Vagina (tissue), 2 donors: ENCODE data around the gene SETD1B. TPM values are rescaled to one million over a fixed set of nuclear protein-coding genes. Genes with fewer than 3 reads are reported as not detected.

ENCODE experiments used
- DNase-seq, 2 donors: peaks; one replicate each; pipeline ENCODE4 v3.0.0-alpha.2; 2017; ENCODE audit errors: extremely low spot score in 2 of 2
- H3K27ac ChIP-seq: fragments of 200-600 bp; sonication (generic); one replicate; pipeline ENCODE4 v1.5.1; 2019
- H3K27me3 ChIP-seq: fragments of 200-600 bp; sonication (generic); one replicate; pipeline ENCODE4 v1.5.1; 2019
- H3K36me3 ChIP-seq, 2 donors: fragments of 200-600 bp; sonication (generic); one replicate each; pipeline ENCODE4 v1.5.1; 2017 to 2019
- H3K4me1 ChIP-seq: fragments of 200-600 bp; sonication (generic); one replicate; pipeline ENCODE4 v1.5.1; 2019
- H3K4me3 ChIP-seq, 2 donors: fragments of 200-600 bp; sonication (generic); 1 replicate in 1 of 2; 2 replicates in 1 of 2; pipeline ENCODE4 v1.5.1; 2016 to 2019
- H3K9me3 ChIP-seq: fragments of 200-600 bp; sonication (generic); one replicate; pipeline ENCODE4 v1.5.1; 2019
- POLR2A ChIP-seq, 2 donors: fragments of 450-650 bp; IDR thresholded peaks; one replicate each; pipeline ENCODE4 v1.6.1; 2017; ENCODE audit warnings: antibody characterized with exemption in 2 of 2, mild to moderate bottlenecking in 2 of 2, moderate library complexity in 2 of 2
- POLR2AphosphoS5 ChIP-seq, 2 donors: sonication (generic); formaldehyde crosslinking; IDR thresholded peaks; one replicate each; pipeline ENCODE4 v1.9.0; 2017; ENCODE audit warnings: antibody characterized with exemption in 2 of 2, mild to moderate bottlenecking in 2 of 2, low read depth in 1 of 2; ENCODE audit not compliant: insufficient read depth in 1 of 2
- intact Hi-C: fragments of 100-400 bp; cut with DNase I; formaldehyde crosslinking; loops from one replicate; pipeline ENCODE4 v1.15.1; 2023
- total RNA-seq: library from RNA; depleted of rRNA; stranded (reverse); fragments of >200 nt; gene quantifications from one replicate; pipeline ENCODE4 v1.2.3, GENCODE V29; 2016
- TF ChIP-seq, protein P1 (sequence below), 3 experiments: fragments of 450-650 bp in 2 of 3; fragments of 200-600 bp in 1 of 3; sonication (generic) in 1 of 3; IDR thresholded peaks; one replicate each; pipeline ENCODE4 v1.5.1; 2017 to 2019; ENCODE audit warnings: antibody characterized with exemption in 3 of 3, mild to moderate bottlenecking in 2 of 3, moderate library complexity in 2 of 3

Gene SETD1B
- total RNA-seq, 1 donor from 2014 or later = 10.6 TPM

DNA sequence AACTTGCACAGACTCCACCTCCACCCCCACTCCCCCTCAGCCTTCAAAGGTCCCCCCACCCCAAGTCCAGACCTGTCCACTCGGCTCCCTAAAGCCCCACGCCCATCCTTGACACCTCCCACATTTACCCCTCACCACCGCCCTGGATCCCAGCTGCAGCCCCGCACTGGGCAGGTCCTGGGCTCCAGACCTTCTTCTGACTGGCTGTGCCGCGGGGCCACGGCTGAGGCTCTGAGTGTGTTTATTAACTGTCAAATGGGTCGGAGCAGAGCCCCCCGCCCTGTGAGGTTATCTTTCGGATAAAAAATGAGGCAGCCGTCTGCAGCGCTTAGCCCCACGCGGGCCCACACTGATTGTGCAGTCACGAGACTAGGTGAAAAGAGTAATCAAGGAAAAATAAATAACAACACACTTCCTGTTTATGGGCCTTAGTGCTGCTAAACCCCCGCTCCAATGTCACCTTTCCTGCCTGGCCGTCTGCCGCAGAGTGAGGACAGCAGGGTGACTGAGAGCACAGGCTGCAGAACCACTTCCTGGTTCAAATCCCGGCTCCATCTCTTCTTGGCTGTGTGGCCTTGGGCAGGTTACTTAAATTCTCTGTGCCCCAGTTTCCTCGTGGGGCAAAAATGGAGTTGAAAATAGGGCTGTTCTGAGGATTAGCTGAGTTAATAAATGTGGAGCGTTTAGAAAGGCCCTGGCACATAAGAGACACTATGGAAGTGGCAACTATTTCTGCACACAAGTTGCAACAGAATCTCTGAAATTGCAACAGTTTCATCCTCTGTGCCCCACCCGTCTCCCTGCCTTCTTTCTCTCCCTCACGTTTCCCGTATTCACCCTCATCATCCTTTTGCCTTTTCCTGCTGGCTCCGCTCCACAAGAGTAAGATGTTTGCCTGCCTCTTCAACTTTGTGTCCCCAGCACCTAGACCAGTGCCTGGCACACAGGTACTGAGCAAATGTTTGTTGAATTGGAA lies 9.4 kb downstream of the SETD1B start:
- no peak for DNase-seq
- intact Hi-C loops = no loop called here
- no peaks in the 10 kb centered on the region for H3K9me3 ChIP-seq
- H3K4me3 ChIP-seq = peak overlapping the region; percentile 66 to 74
- H3K27ac ChIP-seq = peak overlapping the region; percentile 94
- TF ChIP-seq POLR2A (IDR thresholded peaks at IDR 0.05) (no peak), POLR2AphosphoS5 (IDR thresholded peaks at IDR 0.05; ENCODE audit: insufficient read depth in 1 of 2, low read depth in 1 of 2) (no peak)
- TF ChIP-seq, protein P1, sequence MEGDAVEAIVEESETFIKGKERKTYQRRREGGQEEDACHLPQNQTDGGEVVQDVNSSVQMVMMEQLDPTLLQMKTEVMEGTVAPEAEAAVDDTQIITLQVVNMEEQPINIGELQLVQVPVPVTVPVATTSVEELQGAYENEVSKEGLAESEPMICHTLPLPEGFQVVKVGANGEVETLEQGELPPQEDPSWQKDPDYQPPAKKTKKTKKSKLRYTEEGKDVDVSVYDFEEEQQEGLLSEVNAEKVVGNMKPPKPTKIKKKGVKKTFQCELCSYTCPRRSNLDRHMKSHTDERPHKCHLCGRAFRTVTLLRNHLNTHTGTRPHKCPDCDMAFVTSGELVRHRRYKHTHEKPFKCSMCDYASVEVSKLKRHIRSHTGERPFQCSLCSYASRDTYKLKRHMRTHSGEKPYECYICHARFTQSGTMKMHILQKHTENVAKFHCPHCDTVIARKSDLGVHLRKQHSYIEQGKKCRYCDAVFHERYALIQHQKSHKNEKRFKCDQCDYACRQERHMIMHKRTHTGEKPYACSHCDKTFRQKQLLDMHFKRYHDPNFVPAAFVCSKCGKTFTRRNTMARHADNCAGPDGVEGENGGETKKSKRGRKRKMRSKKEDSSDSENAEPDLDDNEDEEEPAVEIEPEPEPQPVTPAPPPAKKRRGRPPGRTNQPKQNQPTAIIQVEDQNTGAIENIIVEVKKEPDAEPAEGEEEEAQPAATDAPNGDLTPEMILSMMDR (IDR thresholded peaks at IDR 0.05) = no peak
- no peaks in the 10 kb centered on the region for H3K27me3 ChIP-seq
- peaks cover 0 to 67% of the 10 kb centered on the region in 2 donors for H3K36me3 ChIP-seq
- H3K4me1 ChIP-seq = peaks cover 40% of the 10 kb centered on the region

DNA sequence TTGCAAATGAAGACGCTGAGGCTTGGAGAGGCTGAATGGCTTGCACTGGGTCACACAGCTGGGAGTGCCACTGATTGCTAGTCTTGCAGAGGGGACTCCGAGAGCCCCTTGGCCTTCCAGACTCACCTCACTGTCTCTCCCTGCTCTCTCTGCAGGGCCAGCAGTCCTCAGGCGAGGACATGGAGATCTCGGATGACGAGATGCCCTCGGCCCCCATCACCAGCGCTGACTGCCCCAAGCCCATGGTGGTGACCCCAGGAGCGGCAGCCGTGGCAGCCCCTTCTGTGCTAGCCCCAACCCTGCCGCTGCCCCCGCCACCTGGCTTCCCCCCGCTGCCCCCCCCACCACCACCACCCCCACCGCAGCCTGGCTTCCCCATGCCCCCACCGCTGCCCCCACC lies 10.1 kb downstream of the SETD1B start:
- TF ChIP-seq POLR2A (IDR thresholded peaks at IDR 0.05) (no peak), POLR2AphosphoS5 (IDR thresholded peaks at IDR 0.05; ENCODE audit: insufficient read depth in 1 of 2, low read depth in 1 of 2) (no peak)
- TF ChIP-seq, protein P1 (IDR thresholded peaks at IDR 0.05) = no peak
- H3K36me3 ChIP-seq = peaks cover 0 to 67% of the 10 kb centered on the region in 2 donors

DNA sequence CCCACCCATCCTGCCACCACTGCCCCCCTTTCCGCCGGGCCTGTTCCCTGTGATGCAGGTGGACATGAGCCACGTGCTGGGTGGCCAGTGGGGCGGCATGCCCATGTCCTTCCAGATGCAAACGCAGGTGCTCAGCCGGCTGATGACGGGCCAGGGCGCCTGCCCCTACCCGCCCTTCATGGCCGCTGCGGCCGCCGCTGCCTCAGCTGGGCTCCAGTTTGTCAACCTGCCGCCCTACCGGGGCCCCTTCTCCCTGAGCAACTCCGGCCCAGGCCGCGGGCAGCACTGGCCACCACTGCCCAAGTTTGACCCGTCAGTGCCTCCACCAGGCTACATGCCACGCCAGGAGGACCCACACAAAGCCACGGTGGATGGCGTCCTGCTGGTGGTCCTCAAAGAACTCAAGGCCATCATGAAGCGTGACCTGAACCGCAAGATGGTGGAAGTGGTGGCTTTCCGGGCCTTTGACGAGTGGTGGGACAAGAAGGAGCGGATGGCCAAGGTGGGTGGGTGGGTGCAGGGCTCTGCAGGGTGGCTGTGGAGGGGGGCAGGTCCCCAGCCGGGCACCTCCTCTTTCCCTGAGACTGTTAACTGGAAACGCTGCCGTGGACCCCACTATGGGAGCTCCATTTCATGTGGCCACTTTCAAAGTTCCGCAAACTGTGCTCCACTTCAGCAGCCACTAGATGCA lies 10.8 kb downstream of the SETD1B start:
- Histone ChIP-seq H3K4me3 (no peak overlapping the region), H3K36me3 (peaks cover 0 to 69% of the 10 kb centered on the region in 2 donors), H3K9me3 (no peaks in the 10 kb centered on the region), H3K27me3 (no peaks in the 10 kb centered on the region), H3K4me1 (peaks cover 39% of the 10 kb centered on the region), H3K27ac (no peak overlapping the region)
- intact Hi-C loops = no loop called here
- TF ChIP-seq POLR2AphosphoS5 (IDR thresholded peaks at IDR 0.05; ENCODE audit: insufficient read depth in 1 of 2, low read depth in 1 of 2) = no peak
- no peak for TF ChIP-seq POLR2A (IDR thresholded peaks at IDR 0.05)
- TF ChIP-seq, protein P1 (IDR thresholded peaks at IDR 0.05) = no peak
- DNase-seq = no peak

More for the DNA sequence above, 10.1 kb downstream of the SETD1B start:
- H3K4me3 ChIP-seq = no peak overlapping the region
- peaks cover 39% of the 10 kb centered on the region for H3K4me1 ChIP-seq
- no peak overlapping the region for H3K27ac ChIP-seq
- intact Hi-C loops = no loop called here
- no peaks in the 10 kb centered on the region for H3K27me3 ChIP-seq
- no peaks in the 10 kb centered on the region for H3K9me3 ChIP-seq
- DNase-seq = no peak

DNA sequence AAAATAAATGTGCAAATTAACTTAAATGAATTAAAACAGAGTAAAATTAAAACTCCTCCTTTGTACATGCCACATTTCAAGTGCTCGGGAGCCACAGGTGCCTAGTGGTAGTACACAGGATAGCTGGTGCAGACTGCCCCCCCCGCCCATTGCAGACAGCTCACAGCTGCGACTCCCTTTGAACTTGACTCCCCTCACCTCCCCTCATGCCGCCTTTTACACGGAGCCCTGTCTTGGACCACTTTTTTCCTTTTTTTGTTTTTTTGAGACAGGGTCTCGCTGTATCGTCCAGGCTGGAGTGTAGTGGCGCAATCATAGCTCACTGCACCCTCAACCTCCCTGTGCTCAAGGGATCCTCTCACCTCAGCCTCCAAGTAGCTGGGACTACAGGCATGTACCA lies 11.5 kb downstream of the SETD1B start:
- TF ChIP-seq, protein P1 (IDR thresholded peaks at IDR 0.05) = no peak
- TF ChIP-seq POLR2AphosphoS5 (IDR thresholded peaks at IDR 0.05; ENCODE audit: insufficient read depth in 1 of 2, low read depth in 1 of 2) = no peak
- no peak for TF ChIP-seq POLR2A (IDR thresholded peaks at IDR 0.05)
- H3K36me3 ChIP-seq = peaks cover 0 to 69% of the 10 kb centered on the region in 2 donors
- intact Hi-C loops = no loop called here

More for the DNA sequence above, 11.5 kb downstream of the SETD1B start:
- no peaks in the 10 kb centered on the region for H3K9me3 ChIP-seq
- H3K27me3 ChIP-seq = no peaks in the 10 kb centered on the region
- no peak for DNase-seq
- no peak overlapping the region for H3K4me3 ChIP-seq
- no peak overlapping the region for H3K27ac ChIP-seq
- peaks cover 35% of the 10 kb centered on the region for H3K4me1 ChIP-seq
